HepG2 (cell line): Measurements from ENCODE around the gene ELOVL5. TPM values are rescaled to one million over a fixed set of nuclear protein-coding genes. Genes with fewer than 3 reads are reported as not detected.

Experiments
- ATF5 ChIP-seq: sonication (generic); formaldehyde crosslinking; IDR thresholded peaks from 2 replicates; pipeline ENCODE4 v1.4.0; 2020; ENCODE audit warnings: mild to moderate bottlenecking, low read depth, missing genetic modification reagents
- ATF7-NPFF ChIP-seq: sonication (generic); formaldehyde crosslinking; IDR thresholded peaks from 2 replicates; pipeline ENCODE4 v1.8.1; 2023; ENCODE audit warnings: mild to moderate bottlenecking, low read depth, missing genetic modification reagents, moderate library complexity
- BCL6 ChIP-seq: IDR thresholded peaks from 2 replicates; pipeline ENCODE4 v1.6.1; 2016; ENCODE audit warnings: missing genetic modification reagents, missing compliant biosample characterization
- CC2D1A ChIP-seq: sonication (generic); formaldehyde crosslinking; IDR thresholded peaks from 2 replicates; pipeline ENCODE4 v1.8.1; 2023; ENCODE audit warnings: mild to moderate bottlenecking, missing genetic modification reagents
- CREB3 ChIP-seq: sonication (generic); formaldehyde crosslinking; IDR thresholded peaks from 2 replicates; pipeline ENCODE4 v1.5.0; 2020; ENCODE audit warnings: missing genetic modification reagents
- FUBP1 ChIP-seq: sonication (generic); formaldehyde crosslinking; IDR thresholded peaks from 2 replicates; pipeline ENCODE4 v1.5.1; 2020; ENCODE audit warnings: missing genetic modification reagents, mild to moderate bottlenecking, borderline replicate concordance
- MED8 ChIP-seq: sonication (generic); formaldehyde crosslinking; IDR thresholded peaks from 2 replicates; pipeline ENCODE4 v1.8.1; 2023; ENCODE audit warnings: mild to moderate bottlenecking, missing genetic modification reagents; ENCODE audit not compliant: insufficient replicate concordance
- MIXL1 ChIP-seq: IDR thresholded peaks from 2 replicates; pipeline ENCODE4 v1.6.1; 2016
- NCOA2 ChIP-seq: sonication (generic); formaldehyde crosslinking; IDR thresholded peaks from 2 replicates; pipeline ENCODE4 v1.8.0; 2022; ENCODE audit warnings: inconsistent platforms
- NKX3-1 ChIP-seq: sonication (generic); formaldehyde crosslinking; IDR thresholded peaks from 2 replicates; pipeline ENCODE4 v1.5.0; 2020; ENCODE audit warnings: missing genetic modification reagents
- POLR2G ChIP-seq: fragments of 200-400 bp; formaldehyde crosslinking; IDR thresholded peaks from 2 replicates; pipeline ENCODE4 v1.6.1; 2018; ENCODE audit warnings: mild to moderate bottlenecking, low read depth, low read length, moderate library complexity
- RARA ChIP-seq: IDR thresholded peaks from 2 replicates; pipeline ENCODE4 v1.6.1; 2016; ENCODE audit warnings: missing genetic modification reagents, missing compliant biosample characterization
- SNAPC5 ChIP-seq: sonication (generic); formaldehyde crosslinking; IDR thresholded peaks from 2 replicates; pipeline ENCODE4 v1.8.1; 2023; ENCODE audit warnings: mild to moderate bottlenecking, missing genetic modification reagents, borderline replicate concordance
- SOX6 ChIP-seq, 2 experiments: fragments of 450-650 bp in 1 of 2; sonication (generic) in 1 of 2; formaldehyde crosslinking in 1 of 2; IDR thresholded peaks; 2 replicates each; pipeline versions ENCODE4 v1.4.0 to v1.6.1; 2017 to 2020; ENCODE audit warnings: antibody characterized with exemption in 1 of 2, mild to moderate bottlenecking in 1 of 2, missing genetic modification reagents in 1 of 2
- SRF ChIP-seq: IDR thresholded peaks from 2 replicates; pipeline ENCODE4 v1.6.1; 2011; ENCODE audit warnings: mild to moderate bottlenecking, low read depth, low read length, moderate library complexity
- TEAD3 ChIP-seq: optimal IDR thresholded peaks from 2 replicates; pipeline ENCODE3; 2016; ENCODE audit warnings: borderline replicate concordance
- THAP8 ChIP-seq: sonication (generic); formaldehyde crosslinking; IDR thresholded peaks from 2 replicates; pipeline ENCODE4 v1.5.1; 2020; ENCODE audit warnings: missing genetic modification reagents, mild to moderate bottlenecking, borderline replicate concordance
- THRA ChIP-seq: sonication (generic); formaldehyde crosslinking; IDR thresholded peaks from 2 replicates; pipeline ENCODE4 v1.4.0; 2020; ENCODE audit warnings: missing genetic modification reagents, borderline replicate concordance
- WIZ ChIP-seq: sonication (generic); formaldehyde crosslinking; IDR thresholded peaks from 2 replicates; pipeline ENCODE4 v1.5.1; 2020; ENCODE audit warnings: mild to moderate bottlenecking, missing genetic modification reagents
- ZNF33B ChIP-seq: sonication (generic); formaldehyde crosslinking; IDR thresholded peaks from 2 replicates; pipeline ENCODE4 v1.5.1; 2020; ENCODE audit warnings: mild to moderate bottlenecking, missing genetic modification reagents
- ZNF580 ChIP-seq: IDR thresholded peaks from 2 replicates; pipeline ENCODE4 v1.6.1; 2016; ENCODE audit warnings: low read depth, borderline replicate concordance
- ZNF639 ChIP-seq: conservative IDR thresholded peaks from 2 replicates; pipeline ENCODE4 v1.6.1; 2018; ENCODE audit warnings: missing genetic modification reagents
- ZNF746 ChIP-seq: sonication (generic); formaldehyde crosslinking; IDR thresholded peaks from 2 replicates; pipeline ENCODE4 v1.8.0; 2022; ENCODE audit warnings: mild to moderate bottlenecking, missing genetic modification reagents
- ZNF766 ChIP-seq: sonication (generic); formaldehyde crosslinking; IDR thresholded peaks from 2 replicates; pipeline ENCODE4 v1.5.0; 2020; ENCODE audit warnings: missing genetic modification reagents, borderline replicate concordance
- polyA plus RNA-seq, 8 experiments: library from polyadenylated mRNA; depleted of rRNA in 3 of 8; stranded (reverse) in 7 of 8; unstranded in 1 of 8; fragments of >200 nt; fragmentation: Illumina TruSeq in 4 of 8; extraction: Trizol in 4 of 8; gene quantifications; 2 replicates each; pipeline versions ENCODE4 v1.2.1 to v1.2.3, GENCODE V29; 2011 to 2016; ENCODE audit warnings: low read depth in 4 of 8, missing spikeins in 1 of 8, mixed read lengths in 1 of 8; ENCODE audit not compliant: insufficient read depth in 1 of 8
- total RNA-seq, 5 experiments: library from RNA; depleted of rRNA; stranded (reverse); fragments of >200 nt; fragmentation: Illumina TruSeq; extraction: Trizol; gene quantifications; 2 replicates each; pipeline ENCODE4 v1.2.3, GENCODE V29; 2016; ENCODE audit warnings: low read depth in 1 of 5

ELOVL5 gene
- total and polyA plus RNA-seq, 2 of the 13 experiments (the other 11 are each of a cell fraction or from before 2014, with no cell fraction given), result 50.1 to 72.4 TPM

GRCh38 chr6:53321701-53322100 lies 27.0 kb downstream of the ELOVL5 start (continued):
- no peak for TF ChIP-seq THAP8 (CRISPR knock-in tag)
- no peak for TF ChIP-seq ZNF580 (CRISPR knock-in tag)
- no peak for TF ChIP-seq ZNF766 (CRISPR knock-in tag)
- peak; percentile 82; the same call in 1 of the 2 replicates for TF ChIP-seq MIXL1
- no peak for TF ChIP-seq ZNF639 (CRISPR knock-in tag)
- TF ChIP-seq SNAPC5 (CRISPR knock-in tag), result no peak
- TF ChIP-seq ZNF746, result no peak
- no peak for TF ChIP-seq ATF7-NPFF (CRISPR knock-in tag)
- TF ChIP-seq RARA (CRISPR knock-in tag), result peak; percentile 63
- peak; percentile 59 for TF ChIP-seq TEAD3 (CRISPR knock-in tag)
- no peak for TF ChIP-seq FUBP1 (CRISPR knock-in tag)
- no peak for TF ChIP-seq CREB3
- no peak for TF ChIP-seq CC2D1A (CRISPR knock-in tag)
- no peak for TF ChIP-seq SRF
- no peak for TF ChIP-seq POLR2G
- TF ChIP-seq WIZ, result no peak
- TF ChIP-seq SOX6 (IDR thresholded peaks at IDR 0.05), result no peak
- TF ChIP-seq SOX6 (CRISPR knock-in tag; IDR thresholded peaks at IDR 0.05), result peak; percentile 70; the same call in 1 of the 2 replicates
- TF ChIP-seq NKX3-1, result no peak
- no peak for TF ChIP-seq ZNF33B (CRISPR knock-in tag)
- TF ChIP-seq THRA (CRISPR knock-in tag), result no peak
- TF ChIP-seq NCOA2 (CRISPR knock-in tag), result peak; percentile 50; the same call in 1 of the 2 replicates
- no peak for TF ChIP-seq MED8 (CRISPR knock-in tag)
- TF ChIP-seq ATF5 (CRISPR knock-in tag), result no peak
- peak; percentile 82 for TF ChIP-seq BCL6 (CRISPR knock-in tag)
